NB4 (cell line): Measurements from ENCODE around the gene SIVA1.

Source experiments
- DNase-seq: peaks from one replicate; pipeline ENCODE4 v3.0.0; 2010; ENCODE audit warnings: low read depth
- H3K4me3 ChIP-seq: one replicate; pipeline ENCODE4 v1.5.1; 2011; ENCODE audit warnings: mild to moderate bottlenecking, low read depth, low read length, moderate library complexity
- MYC ChIP-seq: IDR thresholded peaks from 2 replicates; pipeline ENCODE4 v1.6.1; 2011; ENCODE audit warnings: low read depth, low read length
- POLR2A ChIP-seq: IDR thresholded peaks from 2 replicates; pipeline ENCODE4 v1.6.1; 2011; ENCODE audit warnings: mild to moderate bottlenecking; ENCODE audit not compliant: insufficient read length; ENCODE audit errors: extremely low read depth
- TF ChIP-seq, protein P1 (sequence below): IDR thresholded peaks from 2 replicates; pipeline ENCODE4 v1.6.1; 2011; ENCODE audit warnings: low read depth, low read length
- TF ChIP-seq, protein P2 (sequence below): IDR thresholded peaks from one replicate; pipeline ENCODE4 v1.5.1; 2012; ENCODE audit warnings: low read depth, low read length

Gene SIVA1

GRCh38 chr14:104786726-104787675, 34.1 kb downstream of the SIVA1 start:
- no peak overlapping the region for H3K4me3 ChIP-seq
- TF ChIP-seq, protein P1, sequence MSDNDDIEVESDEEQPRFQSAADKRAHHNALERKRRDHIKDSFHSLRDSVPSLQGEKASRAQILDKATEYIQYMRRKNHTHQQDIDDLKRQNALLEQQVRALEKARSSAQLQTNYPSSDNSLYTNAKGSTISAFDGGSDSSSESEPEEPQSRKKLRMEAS: no peak
- TF ChIP-seq POLR2A: no peak
- TF ChIP-seq, protein P2, sequence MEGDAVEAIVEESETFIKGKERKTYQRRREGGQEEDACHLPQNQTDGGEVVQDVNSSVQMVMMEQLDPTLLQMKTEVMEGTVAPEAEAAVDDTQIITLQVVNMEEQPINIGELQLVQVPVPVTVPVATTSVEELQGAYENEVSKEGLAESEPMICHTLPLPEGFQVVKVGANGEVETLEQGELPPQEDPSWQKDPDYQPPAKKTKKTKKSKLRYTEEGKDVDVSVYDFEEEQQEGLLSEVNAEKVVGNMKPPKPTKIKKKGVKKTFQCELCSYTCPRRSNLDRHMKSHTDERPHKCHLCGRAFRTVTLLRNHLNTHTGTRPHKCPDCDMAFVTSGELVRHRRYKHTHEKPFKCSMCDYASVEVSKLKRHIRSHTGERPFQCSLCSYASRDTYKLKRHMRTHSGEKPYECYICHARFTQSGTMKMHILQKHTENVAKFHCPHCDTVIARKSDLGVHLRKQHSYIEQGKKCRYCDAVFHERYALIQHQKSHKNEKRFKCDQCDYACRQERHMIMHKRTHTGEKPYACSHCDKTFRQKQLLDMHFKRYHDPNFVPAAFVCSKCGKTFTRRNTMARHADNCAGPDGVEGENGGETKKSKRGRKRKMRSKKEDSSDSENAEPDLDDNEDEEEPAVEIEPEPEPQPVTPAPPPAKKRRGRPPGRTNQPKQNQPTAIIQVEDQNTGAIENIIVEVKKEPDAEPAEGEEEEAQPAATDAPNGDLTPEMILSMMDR: no peak
- no peak for TF ChIP-seq MYC
- no peak for DNase-seq

- no peak overlapping the region for H3K4me3 ChIP-seq
- DNase-seq: peak; percentile 49
- TF ChIP-seq, protein P2: no peak
- TF ChIP-seq MYC: no peak
Observed at GRCh38 chr14:104787736-104788135, 34.8 kb downstream of the SIVA1 start.

DNA sequence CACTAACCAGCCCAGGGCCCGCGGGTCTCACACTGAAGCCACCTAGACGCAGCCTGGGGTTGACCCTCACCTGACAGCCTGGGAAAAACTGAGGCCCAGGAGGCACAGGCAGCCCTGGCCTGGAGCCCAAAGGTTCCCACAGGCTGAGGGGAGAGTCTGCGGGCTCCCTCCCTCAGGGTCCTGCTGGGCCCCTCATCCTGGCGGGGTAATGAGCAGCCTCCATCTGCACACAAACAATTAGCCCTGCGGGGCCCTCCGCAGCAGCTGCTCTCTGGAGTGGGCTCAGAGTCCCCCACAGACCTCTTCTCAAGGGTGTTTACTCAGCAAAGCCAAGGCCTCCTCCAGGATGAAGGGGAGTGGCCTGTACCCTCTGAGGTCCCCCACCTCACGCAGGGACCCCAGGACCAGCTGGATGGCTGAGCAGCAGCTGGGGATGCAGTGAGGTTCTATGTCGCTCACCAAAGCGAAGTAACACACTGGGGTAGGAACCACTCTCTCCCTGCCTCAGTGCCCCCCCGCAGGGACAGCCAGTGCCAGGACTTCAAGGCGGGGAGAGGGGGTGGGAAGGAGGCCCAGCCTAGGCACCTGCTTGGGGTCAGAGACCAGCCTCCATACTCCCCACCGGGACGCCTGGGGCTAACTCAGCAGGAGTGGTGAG, 35.3 kb downstream of the SIVA1 start:
- H3K4me3 ChIP-seq: no peak overlapping the region
- no peak for DNase-seq

DNA sequence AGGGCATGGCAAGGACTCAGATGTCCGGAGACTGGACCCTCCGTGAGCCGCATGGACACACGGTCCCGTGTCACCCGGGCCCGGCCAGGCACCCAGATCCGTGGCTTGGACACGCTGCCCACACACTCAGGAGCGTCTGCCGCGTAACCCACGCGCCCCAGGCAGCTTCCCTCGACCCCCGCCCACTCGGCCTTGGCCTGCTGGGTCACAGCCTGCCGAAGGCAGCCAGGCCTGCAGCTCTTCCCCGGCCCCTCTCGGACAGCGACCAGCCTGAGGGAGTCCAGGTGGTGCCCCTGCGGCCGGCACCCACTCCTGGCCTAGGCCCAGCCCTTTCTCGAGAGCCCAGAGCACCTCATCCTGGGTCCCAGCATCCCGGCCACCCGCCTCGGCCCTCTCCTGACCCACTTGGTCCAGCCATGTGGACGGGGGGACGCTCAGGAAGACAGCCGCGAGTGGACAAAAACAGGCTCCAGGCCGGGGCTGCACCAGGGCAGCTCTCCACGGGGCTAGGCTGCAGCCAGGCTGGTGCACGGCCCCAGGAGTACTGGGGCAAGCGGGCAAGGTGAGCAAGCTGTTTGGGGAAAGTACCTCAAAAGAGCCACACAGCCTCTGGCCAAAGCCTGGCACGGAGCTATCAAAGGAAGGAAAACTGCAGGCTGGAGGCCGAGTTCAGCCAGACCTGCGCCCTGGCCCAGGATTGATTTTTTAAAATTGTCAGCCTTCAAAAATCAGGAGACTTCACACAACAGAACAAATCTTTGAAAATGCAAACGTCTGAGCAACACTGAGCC, 36.1 kb downstream of the SIVA1 start:
- TF ChIP-seq, protein P2: no peak
- TF ChIP-seq MYC (no peak), POLR2A (no peak)
- TF ChIP-seq, protein P1: no peak
- DNase-seq: no peak
- H3K4me3 ChIP-seq: no peak overlapping the region

More for the DNA sequence above, 35.3 kb downstream of the SIVA1 start:
- TF ChIP-seq, protein P1: no peak
- no peak for TF ChIP-seq MYC
- TF ChIP-seq, protein P2: no peak
- no peak for TF ChIP-seq POLR2A

GRCh38 chr14:104789752-104790743, 37.1 kb downstream of the SIVA1 start:
- no peak for DNase-seq
- H3K4me3 ChIP-seq: no peak overlapping the region
- TF ChIP-seq, protein P2: no peak
- no peak for TF ChIP-seq POLR2A
- TF ChIP-seq, protein P1: no peak
- no peak for TF ChIP-seq MYC
